Neural cell (in vitro differentiated cells): Measurements from ENCODE around the gene ADISSP. TPM values are rescaled to one million over a fixed set of nuclear protein-coding genes. Genes with fewer than 3 reads are reported as not detected.

Source experiments
- H2AFZ ChIP-seq: fragments of 200-600, 300-800 bp; sonication (generic), shearing (Covaris generic); 2 replicates; pipeline ENCODE4 v1.6.0; 2014; ENCODE audit warnings: low read depth, mild to moderate bottlenecking, antibody characterized with exemption, low read length, moderate library complexity
- H3F3A ChIP-seq: fragments of 200-600 bp; shearing (Covaris generic); 2 replicates; pipeline ENCODE4 v1.6.1; 2016; ENCODE audit warnings: mild to moderate bottlenecking, moderate library complexity, mixed read lengths, antibody characterized with exemption, low read length; ENCODE audit not compliant: insufficient read depth, poor library complexity, severe bottlenecking
- H3K27ac ChIP-seq: fragments of 200-600, 300-800 bp; sonication (generic), shearing (Covaris generic); 2 replicates; pipeline ENCODE4 v1.5.1; 2014; ENCODE audit warnings: mild to moderate bottlenecking, low read length, moderate library complexity
- H3K27me3 ChIP-seq: fragments of 300-800, 200-600 bp; sonication (generic), shearing (Covaris generic); 2 replicates; pipeline ENCODE4 v1.6.0; 2014; ENCODE audit warnings: mild to moderate bottlenecking, low read depth, low read length, moderate library complexity; ENCODE audit not compliant: insufficient read depth
- H3K36me3 ChIP-seq: fragments of 300-800, 200-600 bp; sonication (generic), shearing (Covaris generic); 2 replicates; pipeline ENCODE4 v1.5.1; 2014; ENCODE audit warnings: mild to moderate bottlenecking, antibody characterized with exemption, low read length, moderate library complexity; ENCODE audit not compliant: insufficient read depth
- H3K4me2 ChIP-seq: fragments of 300-800, 200-600 bp; sonication (generic), shearing (Covaris generic); 2 replicates; pipeline ENCODE4 v1.6.0; 2014; ENCODE audit warnings: mild to moderate bottlenecking, low read length
- H3K4me3 ChIP-seq: fragments of 300-800, 200-600 bp; sonication (generic), shearing (Covaris generic); 2 replicates; pipeline ENCODE4 v1.5.1; 2014; ENCODE audit warnings: mild to moderate bottlenecking, low read length, moderate library complexity
- H3K79me2 ChIP-seq: fragments of 200-600 bp; shearing (Covaris generic); replicated peaks from 2 replicates; pipeline ENCODE4 v1.6.0; 2014; ENCODE audit warnings: mild to moderate bottlenecking, low read length, moderate library complexity; ENCODE audit not compliant: insufficient read depth
- H3K9ac ChIP-seq: fragments of 300-800, 200-600 bp; sonication (generic), shearing (Covaris generic); 2 replicates; pipeline ENCODE4 v1.6.1; 2016; ENCODE audit warnings: mild to moderate bottlenecking, low read length, mixed read lengths
- H3K9me2 ChIP-seq: fragments of 200-600 bp; shearing (Covaris generic); 2 replicates; pipeline ENCODE4 v1.6.1; 2016; ENCODE audit warnings: mild to moderate bottlenecking, low read length, mixed read lengths; ENCODE audit not compliant: insufficient read depth
- H3K9me3 ChIP-seq: fragments of 200-600, 300-800 bp; sonication (generic), shearing (Covaris generic); 2 replicates; pipeline ENCODE4 v1.6.1; 2016; ENCODE audit warnings: mild to moderate bottlenecking, mixed run types, low read length, moderate library complexity, mixed read lengths
- H4K20me1 ChIP-seq: fragments of 200-600 bp; shearing (Covaris generic); 2 replicates; pipeline ENCODE4 v1.6.1; 2016; ENCODE audit warnings: mild to moderate bottlenecking, mixed run types; ENCODE audit not compliant: insufficient read depth
- EP300 ChIP-seq: fragments of 450-650 bp; conservative IDR thresholded peaks from 2 replicates; pipeline ENCODE4 v1.6.1; 2014; ENCODE audit warnings: antibody characterized with exemption, mild to moderate bottlenecking, moderate library complexity; ENCODE audit not compliant: poor library complexity, severe bottlenecking
- EZH2 ChIP-seq: fragments of 200-600, 300-800 bp; shearing (Covaris generic), sonication (generic); IDR thresholded peaks from 2 replicates; pipeline ENCODE4 v1.6.1; 2014; ENCODE audit warnings: antibody characterized with exemption, low read length, borderline replicate concordance, mild to moderate bottlenecking; ENCODE audit not compliant: insufficient read depth, poor library complexity, severe bottlenecking
- MXI1 ChIP-seq: fragments of 450-650 bp; conservative IDR thresholded peaks from 2 replicates; pipeline ENCODE4 v1.6.1; 2014; ENCODE audit warnings: antibody characterized with exemption, mild to moderate bottlenecking; ENCODE audit not compliant: poor library complexity, severe bottlenecking
- POLR2AphosphoS5 ChIP-seq: IDR thresholded peaks from 2 replicates; pipeline ENCODE4 v1.6.1; 2012
- RAD21 ChIP-seq: fragments of 450-650 bp; conservative IDR thresholded peaks from 2 replicates; pipeline ENCODE4 v1.6.1; 2014; ENCODE audit warnings: antibody characterized with exemption, mild to moderate bottlenecking, moderate library complexity
- SMC3 ChIP-seq: fragments of 450-650 bp; conservative IDR thresholded peaks from 2 replicates; pipeline ENCODE4 v1.6.1; 2014; ENCODE audit warnings: antibody characterized with exemption, mild to moderate bottlenecking, moderate library complexity; ENCODE audit not compliant: poor library complexity
- polyA plus RNA-seq: library from polyadenylated mRNA; depleted of rRNA; stranded (reverse); fragments of >200 nt; gene quantifications from 2 replicates; pipeline ENCODE4 v1.2.3, GENCODE V29; 2014
- TF ChIP-seq, protein P1 (sequence below): fragments of 450-650 bp; IDR thresholded peaks from 2 replicates; pipeline ENCODE4 v1.5.1; 2014; ENCODE audit warnings: antibody characterized with exemption, mild to moderate bottlenecking, moderate library complexity; ENCODE audit not compliant: poor library complexity, severe bottlenecking
- TF ChIP-seq, protein P2 (sequence below): IDR thresholded peaks from 2 replicates; pipeline ENCODE4 v1.6.1; 2012; ENCODE audit warnings: borderline replicate concordance

ADISSP gene
- polyA plus RNA-seq, 1 donor from 2014 or later: 39.8 TPM

DNA sequence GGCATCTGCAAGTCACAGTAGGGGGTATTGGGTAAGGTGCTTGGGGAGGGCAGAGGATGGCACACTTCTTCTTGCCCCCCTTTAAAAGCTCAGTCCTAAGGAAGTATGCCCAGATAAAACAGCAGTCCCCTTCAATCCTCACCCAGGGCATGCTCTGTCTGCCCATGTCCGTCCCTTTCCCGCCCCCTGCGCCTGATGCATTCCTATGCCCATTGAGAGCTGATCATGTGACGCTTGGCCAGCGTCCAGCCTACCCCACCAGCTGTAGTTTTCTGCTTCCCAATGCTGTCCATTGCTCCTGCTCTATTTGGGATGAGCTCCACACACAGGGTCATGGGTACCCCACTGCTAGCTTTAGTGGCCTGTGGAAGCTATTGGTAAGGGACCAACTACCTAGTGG is 63.5 kb downstream of the ADISSP start:
- Histone ChIP-seq H3F3A (no peaks in the 10 kb centered on the region), H4K20me1 (no peaks in the 10 kb centered on the region), H3K4me2 (no peak overlapping the region), H3K27ac (no peak overlapping the region), H2AFZ (no peak overlapping the region), H3K36me3 (no peaks in the 10 kb centered on the region), H3K4me3 (no peak overlapping the region), H3K9me2 (no peaks in the 10 kb centered on the region), H3K9ac (no peak overlapping the region), H3K79me2 (no peaks in the 10 kb centered on the region), H3K9me3 (no peaks in the 10 kb centered on the region), H3K27me3 (no peaks in the 10 kb centered on the region)
- no peak for TF ChIP-seq SMC3
- TF ChIP-seq, protein P1, sequence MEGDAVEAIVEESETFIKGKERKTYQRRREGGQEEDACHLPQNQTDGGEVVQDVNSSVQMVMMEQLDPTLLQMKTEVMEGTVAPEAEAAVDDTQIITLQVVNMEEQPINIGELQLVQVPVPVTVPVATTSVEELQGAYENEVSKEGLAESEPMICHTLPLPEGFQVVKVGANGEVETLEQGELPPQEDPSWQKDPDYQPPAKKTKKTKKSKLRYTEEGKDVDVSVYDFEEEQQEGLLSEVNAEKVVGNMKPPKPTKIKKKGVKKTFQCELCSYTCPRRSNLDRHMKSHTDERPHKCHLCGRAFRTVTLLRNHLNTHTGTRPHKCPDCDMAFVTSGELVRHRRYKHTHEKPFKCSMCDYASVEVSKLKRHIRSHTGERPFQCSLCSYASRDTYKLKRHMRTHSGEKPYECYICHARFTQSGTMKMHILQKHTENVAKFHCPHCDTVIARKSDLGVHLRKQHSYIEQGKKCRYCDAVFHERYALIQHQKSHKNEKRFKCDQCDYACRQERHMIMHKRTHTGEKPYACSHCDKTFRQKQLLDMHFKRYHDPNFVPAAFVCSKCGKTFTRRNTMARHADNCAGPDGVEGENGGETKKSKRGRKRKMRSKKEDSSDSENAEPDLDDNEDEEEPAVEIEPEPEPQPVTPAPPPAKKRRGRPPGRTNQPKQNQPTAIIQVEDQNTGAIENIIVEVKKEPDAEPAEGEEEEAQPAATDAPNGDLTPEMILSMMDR: no peak
- TF ChIP-seq, protein P2, sequence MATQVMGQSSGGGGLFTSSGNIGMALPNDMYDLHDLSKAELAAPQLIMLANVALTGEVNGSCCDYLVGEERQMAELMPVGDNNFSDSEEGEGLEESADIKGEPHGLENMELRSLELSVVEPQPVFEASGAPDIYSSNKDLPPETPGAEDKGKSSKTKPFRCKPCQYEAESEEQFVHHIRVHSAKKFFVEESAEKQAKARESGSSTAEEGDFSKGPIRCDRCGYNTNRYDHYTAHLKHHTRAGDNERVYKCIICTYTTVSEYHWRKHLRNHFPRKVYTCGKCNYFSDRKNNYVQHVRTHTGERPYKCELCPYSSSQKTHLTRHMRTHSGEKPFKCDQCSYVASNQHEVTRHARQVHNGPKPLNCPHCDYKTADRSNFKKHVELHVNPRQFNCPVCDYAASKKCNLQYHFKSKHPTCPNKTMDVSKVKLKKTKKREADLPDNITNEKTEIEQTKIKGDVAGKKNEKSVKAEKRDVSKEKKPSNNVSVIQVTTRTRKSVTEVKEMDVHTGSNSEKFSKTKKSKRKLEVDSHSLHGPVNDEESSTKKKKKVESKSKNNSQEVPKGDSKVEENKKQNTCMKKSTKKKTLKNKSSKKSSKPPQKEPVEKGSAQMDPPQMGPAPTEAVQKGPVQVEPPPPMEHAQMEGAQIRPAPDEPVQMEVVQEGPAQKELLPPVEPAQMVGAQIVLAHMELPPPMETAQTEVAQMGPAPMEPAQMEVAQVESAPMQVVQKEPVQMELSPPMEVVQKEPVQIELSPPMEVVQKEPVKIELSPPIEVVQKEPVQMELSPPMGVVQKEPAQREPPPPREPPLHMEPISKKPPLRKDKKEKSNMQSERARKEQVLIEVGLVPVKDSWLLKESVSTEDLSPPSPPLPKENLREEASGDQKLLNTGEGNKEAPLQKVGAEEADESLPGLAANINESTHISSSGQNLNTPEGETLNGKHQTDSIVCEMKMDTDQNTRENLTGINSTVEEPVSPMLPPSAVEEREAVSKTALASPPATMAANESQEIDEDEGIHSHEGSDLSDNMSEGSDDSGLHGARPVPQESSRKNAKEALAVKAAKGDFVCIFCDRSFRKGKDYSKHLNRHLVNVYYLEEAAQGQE: no peak
- no peak for TF ChIP-seq EZH2
- no peak for TF ChIP-seq POLR2AphosphoS5
- TF ChIP-seq RAD21: no peak
- TF ChIP-seq EP300: no peak
- no peak for TF ChIP-seq MXI1

Other genes with a start within 250 kb of the ADISSP start
- not detected in 2 replicates for gene GFRA4, start 104.4 kb downstream of the ADISSP start, polyA plus RNA-seq
- gene ADAM33, start 85.7 kb downstream of the ADISSP start, polyA plus RNA-seq: not detected in 2 replicates
- 0.12 TPM in 1 of 2 replicates, not detected in the other for gene SIGLEC1, start 55.2 kb downstream of the ADISSP start, polyA plus RNA-seq
- gene HSPA12B, start 35.1 kb downstream of the ADISSP start, polyA plus RNA-seq: not detected in 2 replicates
- 0.58 and 2.8 TPM in 2 replicates for gene SPEF1, start 13.7 kb upstream of the ADISSP start, polyA plus RNA-seq
- 37.9 and 46.6 TPM in 2 replicates for gene CENPB, start 19.0 kb upstream of the ADISSP start, polyA plus RNA-seq
- gene CDC25B, start 28.6 kb upstream of the ADISSP start, polyA plus RNA-seq: 21.9 and 26.5 TPM in 2 replicates
- gene AP5S1, start 52.8 kb upstream of the ADISSP start, polyA plus RNA-seq: 11.3 and 14.0 TPM in 2 replicates
- 5.4 and 7.2 TPM in 2 replicates for gene MAVS, start 79.1 kb upstream of the ADISSP start, polyA plus RNA-seq
- gene PANK2, start 121.6 kb upstream of the ADISSP start, polyA plus RNA-seq: 41.7 and 53.0 TPM in 2 replicates
- 11.0 and 12.7 TPM in 2 replicates for gene RNF24, start 247.8 kb upstream of the ADISSP start, polyA plus RNA-seq